Measurements from ENCODE around the gene WWP2. TPM values are rescaled to one million over a fixed set of nuclear protein-coding genes. Genes with fewer than 3 reads are reported as not detected.

WWP2 gene
- total and polyA plus RNA-seq, 4 donors, result 26.1 to 86.6 (median 43.4) TPM

DNA sequence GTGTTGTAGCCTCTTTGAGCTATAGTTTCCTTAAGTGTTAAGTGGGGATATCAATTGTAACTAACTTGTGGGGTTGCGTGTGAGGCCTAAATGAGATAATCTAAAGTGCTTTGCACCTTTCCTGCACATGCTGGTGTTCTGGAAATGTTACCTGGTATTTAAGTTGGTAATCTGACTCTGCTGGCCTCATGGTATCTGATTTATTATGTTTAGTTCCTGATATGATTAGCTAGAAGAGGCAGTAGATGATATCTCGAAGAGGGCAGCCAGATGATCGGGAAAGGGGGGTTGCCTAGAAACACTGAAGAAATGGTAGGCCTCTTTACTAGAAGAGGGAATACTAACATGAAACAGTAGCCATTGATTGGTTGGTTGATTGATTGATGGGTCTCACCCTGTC lies 123.6 kb downstream of the WWP2 start:
- 95 to 99% methylated on average over 3 of the region's 3 CpGs for WGBS, 2 donors
- TF ChIP-seq, protein P1, sequence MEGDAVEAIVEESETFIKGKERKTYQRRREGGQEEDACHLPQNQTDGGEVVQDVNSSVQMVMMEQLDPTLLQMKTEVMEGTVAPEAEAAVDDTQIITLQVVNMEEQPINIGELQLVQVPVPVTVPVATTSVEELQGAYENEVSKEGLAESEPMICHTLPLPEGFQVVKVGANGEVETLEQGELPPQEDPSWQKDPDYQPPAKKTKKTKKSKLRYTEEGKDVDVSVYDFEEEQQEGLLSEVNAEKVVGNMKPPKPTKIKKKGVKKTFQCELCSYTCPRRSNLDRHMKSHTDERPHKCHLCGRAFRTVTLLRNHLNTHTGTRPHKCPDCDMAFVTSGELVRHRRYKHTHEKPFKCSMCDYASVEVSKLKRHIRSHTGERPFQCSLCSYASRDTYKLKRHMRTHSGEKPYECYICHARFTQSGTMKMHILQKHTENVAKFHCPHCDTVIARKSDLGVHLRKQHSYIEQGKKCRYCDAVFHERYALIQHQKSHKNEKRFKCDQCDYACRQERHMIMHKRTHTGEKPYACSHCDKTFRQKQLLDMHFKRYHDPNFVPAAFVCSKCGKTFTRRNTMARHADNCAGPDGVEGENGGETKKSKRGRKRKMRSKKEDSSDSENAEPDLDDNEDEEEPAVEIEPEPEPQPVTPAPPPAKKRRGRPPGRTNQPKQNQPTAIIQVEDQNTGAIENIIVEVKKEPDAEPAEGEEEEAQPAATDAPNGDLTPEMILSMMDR (IDR thresholded peaks at IDR 0.05; ENCODE audit: control extremely low read depth, extremely low read depth), result no peak
- H3K9me3 ChIP-seq (ENCODE audit: control insufficient read depth in 4 of 4, insufficient read depth in 3 of 4, low read length in 3 of 4), result no peaks in the 10 kb centered on the region
- no peak overlapping the region for H3K27ac ChIP-seq (ENCODE audit: low read depth in 1 of 2, low read length in 1 of 2)
- no peaks in the 10 kb centered on the region for H3K27me3 ChIP-seq (ENCODE audit: control insufficient read depth in 3 of 3, insufficient read depth in 3 of 3, low read length in 2 of 3)
- H3K4me3 ChIP-seq, result no peak overlapping the region
- DNase-seq (no peak), ATAC-seq (ENCODE audit: insufficient read depth, low FRiP score) (no peak)
- peaks cover 3 to 15% (median 9%) of the 10 kb centered on the region in 4 donors for H3K36me3 ChIP-seq (ENCODE audit: control insufficient read depth in 4 of 4, insufficient read depth in 4 of 4, low read length in 4 of 4)
- peaks cover 0 to 7% (median 2%) of the 10 kb centered on the region in 5 donors for H3K4me1 ChIP-seq (ENCODE audit: control insufficient read depth in 5 of 5, insufficient read depth in 5 of 5, low read length in 5 of 5)
- H3K9ac ChIP-seq (ENCODE audit: insufficient read depth in 1 of 2, low read length in 2 of 2), result no peak overlapping the region

DNA sequence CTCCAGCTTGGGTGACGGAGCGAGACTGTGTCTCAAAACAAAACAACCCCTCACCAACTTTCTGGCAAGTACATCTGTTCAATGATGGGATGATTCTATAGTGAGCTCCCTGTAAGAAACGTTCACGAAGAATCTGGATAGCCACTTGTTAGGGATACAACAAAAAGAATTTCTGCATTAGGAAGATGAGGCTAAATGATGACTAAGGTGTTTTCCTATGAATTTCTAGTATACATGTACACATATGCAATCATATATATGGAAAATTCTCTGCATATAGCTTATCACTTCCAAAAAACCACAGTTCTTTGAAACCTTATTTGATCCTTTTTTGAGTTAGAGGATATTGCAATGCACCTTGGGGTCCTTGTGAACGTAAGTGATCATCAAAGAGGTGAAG lies 124.6 kb downstream of the WWP2 start:
- 93% methylated on average over 5 of the region's 5 CpGs for WGBS, 2 donors
- TF ChIP-seq, protein P1 (IDR thresholded peaks at IDR 0.05; ENCODE audit: control extremely low read depth, extremely low read depth), result no peak
- Histone ChIP-seq H3K4me1 (ENCODE audit: control insufficient read depth in 5 of 5, insufficient read depth in 5 of 5, low read length in 5 of 5) (peaks cover 0 to 8% (median 2%) of the 10 kb centered on the region in 5 donors), H3K9me3 (ENCODE audit: control insufficient read depth in 4 of 4, insufficient read depth in 3 of 4, low read length in 3 of 4) (no peaks in the 10 kb centered on the region), H3K36me3 (ENCODE audit: control insufficient read depth in 4 of 4, insufficient read depth in 4 of 4, low read length in 4 of 4) (peaks cover 3 to 15% (median 9%) of the 10 kb centered on the region in 4 donors), H3K9ac (ENCODE audit: insufficient read depth in 1 of 2, low read length in 2 of 2) (no peak overlapping the region), H3K27me3 (ENCODE audit: control insufficient read depth in 3 of 3, insufficient read depth in 3 of 3, low read length in 2 of 3) (no peaks in the 10 kb centered on the region), H3K4me3 (no peak overlapping the region), H3K27ac (ENCODE audit: low read depth in 1 of 2, low read length in 1 of 2) (no peak overlapping the region)
- no peak for ATAC-seq (ENCODE audit: insufficient read depth, low FRiP score)
- DNase-seq, result no peak

DNA sequence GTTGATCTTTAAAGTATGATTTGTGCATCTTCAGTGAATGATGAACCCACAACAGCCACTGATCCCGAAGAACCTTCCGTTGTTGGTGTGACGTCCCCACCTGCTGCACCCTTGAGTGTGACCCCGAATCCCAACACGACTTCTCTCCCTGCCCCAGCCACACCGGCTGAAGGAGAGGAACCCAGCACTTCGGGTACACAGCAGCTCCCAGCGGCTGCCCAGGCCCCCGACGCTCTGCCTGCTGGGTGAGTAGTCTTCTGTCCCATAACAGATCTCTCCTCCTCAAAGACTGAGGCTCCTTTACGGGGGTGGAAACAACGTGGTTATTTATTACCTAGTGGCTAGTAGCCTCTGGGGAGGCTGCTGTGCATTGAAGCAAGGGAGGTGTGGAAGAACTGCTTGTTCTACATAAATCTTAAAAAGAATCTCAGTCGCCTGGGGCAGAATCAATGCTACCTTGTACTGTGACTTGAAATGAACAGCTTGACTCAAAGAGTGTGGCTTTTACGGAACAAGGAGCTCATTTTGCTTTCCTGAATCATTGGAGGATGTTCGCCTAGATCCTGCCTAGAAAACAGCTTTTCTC lies 126.0 kb downstream of the WWP2 start:
- 93 to 94% methylated on average over 15 of the region's 15 CpGs for WGBS, 2 donors
- no peak overlapping the region for H3K4me3 ChIP-seq
- H3K4me1 ChIP-seq (ENCODE audit: control insufficient read depth in 5 of 5, insufficient read depth in 5 of 5, low read length in 5 of 5), result peaks cover 0 to 8% (median 2%) of the 10 kb centered on the region in 5 donors
- peaks cover 3 to 14% (median 9%) of the 10 kb centered on the region in 4 donors for H3K36me3 ChIP-seq (ENCODE audit: control insufficient read depth in 4 of 4, insufficient read depth in 4 of 4, low read length in 4 of 4)
- TF ChIP-seq, protein P1 (IDR thresholded peaks at IDR 0.05; ENCODE audit: control extremely low read depth, extremely low read depth), result no peak
- no peaks in the 10 kb centered on the region for H3K9me3 ChIP-seq (ENCODE audit: control insufficient read depth in 4 of 4, insufficient read depth in 3 of 4, low read length in 3 of 4)
- H3K27ac ChIP-seq (ENCODE audit: low read depth in 1 of 2, low read length in 1 of 2), result no peak overlapping the region
- no peak for ATAC-seq (ENCODE audit: insufficient read depth, low FRiP score)
- H3K27me3 ChIP-seq (ENCODE audit: control insufficient read depth in 3 of 3, insufficient read depth in 3 of 3, low read length in 2 of 3), result no peaks in the 10 kb centered on the region
- no peak for DNase-seq
- no peak overlapping the region for H3K9ac ChIP-seq (ENCODE audit: insufficient read depth in 1 of 2, low read length in 2 of 2)
